K562 (cell line): ENCODE results near the gene CPLANE2. TPM values are rescaled to one million over a fixed set of nuclear protein-coding genes. Genes with fewer than 3 reads are reported as not detected.

Experiments used
- BCOR ChIP-seq: fragments of 450-650 bp; IDR thresholded peaks from 2 replicates; pipeline ENCODE4 v1.6.1; 2016
- CREM ChIP-seq: IDR thresholded peaks from 2 replicates; pipeline ENCODE4 v1.6.1; 2014; ENCODE audit warnings: antibody characterized with exemption, low read depth
- HLTF ChIP-seq: fragments of 450-650 bp; IDR thresholded peaks from 2 replicates; pipeline ENCODE4 v1.6.1; 2016
- PRDM10 ChIP-seq: fragments of 450-650 bp; IDR thresholded peaks from 2 replicates; pipeline ENCODE4 v1.6.1; 2018; ENCODE audit not compliant: partially characterized antibody
- ZNF398 ChIP-seq: fragments of 250-450 bp; sonication (Bioruptor Pico); IDR thresholded peaks from 2 replicates; pipeline ENCODE4 v1.8.0; 2021; ENCODE audit warnings: moderate library complexity, mild to moderate bottlenecking, inconsistent platforms
- ZSCAN32 ChIP-seq: fragments of 450-650 bp; formaldehyde crosslinking; IDR thresholded peaks from 2 replicates; pipeline ENCODE4 v1.4.0; 2020; ENCODE audit warnings: mild to moderate bottlenecking, moderate library complexity
- polyA plus RNA-seq, 8 experiments: library from polyadenylated mRNA; depleted of rRNA in 4 of 8; stranded (reverse) in 5 of 8; unstranded in 3 of 8; fragments of >200 nt; fragmentation: Nextera tagmentation in 2 of 8; fragmentation: Illumina TruSeq in 1 of 8; extraction: Ambion mirVana in 2 of 8; extraction: Trizol in 1 of 8; gene quantifications; 2 replicates each; pipeline versions ENCODE4 v1.2.1 to v1.2.3, GENCODE V29; 2011 to 2014; ENCODE audit warnings: inconsistent platforms in 1 of 8, missing spikeins in 1 of 8
- total RNA-seq, 7 experiments: library from RNA; depleted of rRNA in 6 of 7; stranded (reverse); fragments of >200 nt in 6 of 7; fragmentation: Illumina TruSeq in 2 of 7; extraction: Trizol in 2 of 7; gene quantifications; 2 replicates each; pipeline versions ENCODE4 v1.2.1 to v1.2.3, GENCODE V29; 2011 to 2021; ENCODE audit warnings: low replicate concordance in 1 of 7
- TF ChIP-seq, protein P1 (sequence below): fragments of 450-650 bp; formaldehyde crosslinking; conservative IDR thresholded peaks from 2 replicates; pipeline ENCODE4 v1.4.0; 2022; ENCODE audit warnings: mild to moderate bottlenecking, missing genetic modification characterization
- TF ChIP-seq, protein P2 (sequence below), 3 experiments: IDR thresholded peaks in 2 of 3; conservative IDR thresholded peaks in 1 of 3; 2 replicates each; pipeline ENCODE4 v1.5.1; 2011 to 2012; ENCODE audit warnings: low read length in 3 of 3, mild to moderate bottlenecking in 3 of 3, control low read depth in 2 of 3, improper control_type of control experiment in 1 of 3, inconsistent platforms in 1 of 3, low read depth in 1 of 3, mixed read lengths in 1 of 3, moderate library complexity in 1 of 3; ENCODE audit not compliant: insufficient read depth in 2 of 3

The CPLANE2 gene
- total and polyA plus RNA-seq, 9 of the 15 experiments (the other 6 are each of a cell fraction or from before 2014, with no cell fraction given), result 0.17 to 20.9 (median 8.1) TPM

- TF ChIP-seq, protein P1, sequence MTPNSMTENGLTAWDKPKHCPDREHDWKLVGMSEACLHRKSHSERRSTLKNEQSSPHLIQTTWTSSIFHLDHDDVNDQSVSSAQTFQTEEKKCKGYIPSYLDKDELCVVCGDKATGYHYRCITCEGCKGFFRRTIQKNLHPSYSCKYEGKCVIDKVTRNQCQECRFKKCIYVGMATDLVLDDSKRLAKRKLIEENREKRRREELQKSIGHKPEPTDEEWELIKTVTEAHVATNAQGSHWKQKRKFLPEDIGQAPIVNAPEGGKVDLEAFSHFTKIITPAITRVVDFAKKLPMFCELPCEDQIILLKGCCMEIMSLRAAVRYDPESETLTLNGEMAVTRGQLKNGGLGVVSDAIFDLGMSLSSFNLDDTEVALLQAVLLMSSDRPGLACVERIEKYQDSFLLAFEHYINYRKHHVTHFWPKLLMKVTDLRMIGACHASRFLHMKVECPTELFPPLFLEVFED, result 0 out of 2 replicates have a peak, but pooled peaks have one; percentile 32
- TF ChIP-seq BCOR (no peak), HLTF (peak; percentile 46; the same call in 1 of the 2 replicates), PRDM10 (no peak), CREM (peak; percentile 96), ZSCAN32 (no peak), ZNF398 (CRISPR knock-in tag) (no peak)
- TF ChIP-seq, protein P2, sequence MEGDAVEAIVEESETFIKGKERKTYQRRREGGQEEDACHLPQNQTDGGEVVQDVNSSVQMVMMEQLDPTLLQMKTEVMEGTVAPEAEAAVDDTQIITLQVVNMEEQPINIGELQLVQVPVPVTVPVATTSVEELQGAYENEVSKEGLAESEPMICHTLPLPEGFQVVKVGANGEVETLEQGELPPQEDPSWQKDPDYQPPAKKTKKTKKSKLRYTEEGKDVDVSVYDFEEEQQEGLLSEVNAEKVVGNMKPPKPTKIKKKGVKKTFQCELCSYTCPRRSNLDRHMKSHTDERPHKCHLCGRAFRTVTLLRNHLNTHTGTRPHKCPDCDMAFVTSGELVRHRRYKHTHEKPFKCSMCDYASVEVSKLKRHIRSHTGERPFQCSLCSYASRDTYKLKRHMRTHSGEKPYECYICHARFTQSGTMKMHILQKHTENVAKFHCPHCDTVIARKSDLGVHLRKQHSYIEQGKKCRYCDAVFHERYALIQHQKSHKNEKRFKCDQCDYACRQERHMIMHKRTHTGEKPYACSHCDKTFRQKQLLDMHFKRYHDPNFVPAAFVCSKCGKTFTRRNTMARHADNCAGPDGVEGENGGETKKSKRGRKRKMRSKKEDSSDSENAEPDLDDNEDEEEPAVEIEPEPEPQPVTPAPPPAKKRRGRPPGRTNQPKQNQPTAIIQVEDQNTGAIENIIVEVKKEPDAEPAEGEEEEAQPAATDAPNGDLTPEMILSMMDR (IDR thresholded peaks at IDR 0.05 in 2 of 3, conservative IDR thresholded peaks at IDR 0.05 in 1 of 3; ENCODE audit: insufficient read depth in 2 of 3, low read depth in 1 of 3, low read length in 3 of 3), result 0 out of 6 replicates have a peak, but pooled peaks of 1 of the 3 experiments have one; percentile 17
Observed at GRCh38 chr1:16236511-16237342, at the start of gene CPLANE2 (continued).
